HG03025 (cell line): ENCODE data around the gene PMP22.

Experiments used
- ATAC-seq: cut with Tn5 transposase; IDR thresholded peaks from one replicate; pipeline ENCODE4 v1.9.1; 2021; ENCODE audit warnings: mild to moderate bottlenecking, moderate library complexity; ENCODE audit not compliant: unreplicated experiment, low FRiP score

Gene PMP22

DNA sequence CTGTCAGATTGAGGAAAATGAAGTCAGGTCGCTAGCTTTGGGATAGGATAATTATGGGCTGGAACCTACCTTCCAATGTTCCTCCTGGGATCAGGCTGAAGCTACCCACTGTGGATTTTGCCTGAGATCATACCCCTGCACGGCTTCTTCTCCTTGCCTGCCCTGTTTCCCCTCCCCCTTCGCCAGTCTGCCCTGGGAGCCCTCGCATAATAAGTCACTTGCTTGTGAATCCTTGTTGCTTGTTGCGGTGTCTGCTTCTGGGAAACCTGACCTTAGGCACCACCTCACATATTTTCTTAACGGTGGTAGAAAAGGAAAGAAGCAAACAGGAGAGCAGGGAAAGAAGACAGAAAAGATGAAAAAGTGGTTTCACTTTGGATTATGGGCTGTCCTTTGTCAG is 13.3 kb upstream of the PMP22 start:
- ATAC-seq: no peak

- no peak for ATAC-seq
Measured at GRCh38 chr17:15274017-15274416, 8.9 kb upstream of the PMP22 start.

GRCh38 chr17:15273141-15273793 is 8.1 kb upstream of the PMP22 start:
- no peak for ATAC-seq

- ATAC-seq: no peak
Measured at GRCh38 chr17:15271741-15272140, 6.6 kb upstream of the PMP22 start.

GRCh38 chr17:15270628-15271381 is 5.7 kb upstream of the PMP22 start:
- no peak for ATAC-seq

- no peak for ATAC-seq
Measured at GRCh38 chr17:15269780-15270089, 4.6 kb upstream of the PMP22 start.

DNA sequence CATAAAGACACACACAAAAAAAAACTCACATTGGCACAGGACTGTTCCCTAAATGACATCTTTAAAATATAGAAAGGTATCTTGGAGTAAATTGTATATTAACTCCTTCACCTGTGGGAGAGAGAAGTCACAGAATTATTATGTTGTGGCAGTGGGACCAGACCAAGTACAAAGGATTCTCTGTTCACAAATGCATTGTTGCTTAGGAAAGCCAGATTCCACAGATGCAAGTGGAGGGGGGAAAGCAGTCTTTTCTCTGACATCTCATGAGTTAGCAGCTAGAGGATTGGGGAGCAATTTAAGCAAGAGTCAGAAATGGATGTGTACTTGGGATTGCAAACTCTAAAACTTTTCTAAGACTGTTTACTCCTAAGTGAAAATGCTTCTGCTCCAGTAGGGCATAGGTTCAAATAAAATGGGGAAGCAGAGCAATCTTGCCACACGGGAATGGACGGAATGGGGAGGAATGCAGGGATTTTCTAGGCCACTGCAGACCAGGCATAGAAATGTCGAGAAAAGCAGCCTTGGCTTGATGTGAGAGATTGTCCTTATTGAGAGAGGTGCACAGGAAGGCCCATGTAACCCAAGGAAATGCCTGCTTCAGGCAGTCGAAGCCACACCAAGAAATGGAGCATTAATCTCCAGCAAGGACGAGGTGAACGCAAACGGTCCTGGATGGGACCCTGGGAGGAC is 4.1 kb upstream of the PMP22 start:
- ATAC-seq: no peak

GRCh38 chr17:15268461-15268860 is 3.3 kb upstream of the PMP22 start:
- no peak for ATAC-seq

- no peak for ATAC-seq
Measured at GRCh38 chr17:15267996-15268395, 2.9 kb upstream of the PMP22 start.

DNA sequence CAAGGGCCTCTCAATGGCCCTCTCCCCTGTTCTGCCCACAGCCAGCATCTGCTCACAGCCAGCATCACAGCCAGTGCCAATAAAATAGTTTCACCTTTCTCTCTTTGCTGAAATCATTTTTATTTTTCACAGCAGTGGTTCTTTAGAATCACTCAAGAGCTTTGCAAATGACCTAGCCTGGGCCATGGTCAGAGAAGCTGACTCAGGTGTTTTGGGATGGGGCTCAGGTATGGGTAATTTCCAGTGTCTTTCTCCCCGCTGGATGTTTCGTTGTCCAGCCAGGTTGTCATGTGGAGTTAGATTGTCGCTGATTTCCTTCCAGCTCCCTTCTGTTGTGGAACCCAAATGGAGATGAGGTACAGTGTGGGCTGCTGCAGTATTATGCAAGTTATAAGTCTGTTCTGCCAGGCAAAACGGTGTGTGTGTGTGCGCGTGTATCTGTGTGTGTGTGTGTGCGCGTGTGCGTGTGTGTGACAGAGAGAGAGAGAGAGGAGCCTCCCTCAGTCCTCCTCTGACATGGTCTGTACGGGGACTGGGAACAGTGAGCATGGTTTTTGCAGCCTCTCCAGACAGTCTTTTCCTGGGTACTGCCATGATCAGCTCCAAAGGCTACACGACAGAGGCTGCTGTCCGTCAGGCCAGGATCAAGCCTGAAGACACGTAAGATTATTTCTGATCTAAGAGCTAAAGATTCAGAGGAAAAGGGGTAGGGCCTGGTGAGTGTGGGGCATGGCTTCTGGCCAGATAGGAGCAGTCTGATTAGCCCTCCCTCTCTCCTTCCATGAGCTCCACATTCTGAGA is 1.4 kb upstream of the PMP22 start:
- no peak for ATAC-seq

DNA sequence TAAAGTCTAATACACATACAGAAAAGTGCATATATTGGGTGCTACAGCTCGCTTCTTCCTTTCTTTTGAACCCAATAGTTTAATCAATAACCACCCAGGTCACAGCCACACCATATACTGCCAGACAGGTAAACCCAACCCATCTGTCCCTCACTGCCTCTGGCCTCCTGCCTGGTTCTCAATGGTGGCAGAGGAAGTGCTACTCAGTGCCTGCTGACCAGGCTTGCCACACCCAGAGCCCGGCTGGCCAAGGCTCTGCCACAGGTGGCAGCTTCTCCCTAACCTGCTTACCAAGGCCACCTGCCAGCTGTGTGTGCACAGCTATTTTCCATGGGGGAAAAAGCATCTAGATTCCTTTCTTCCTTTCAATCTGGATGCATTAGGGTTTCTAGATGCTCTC is 584 bp downstream of the PMP22 start:
- no peak for ATAC-seq

- no peak for ATAC-seq
Measured at GRCh38 chr17:15263680-15264079, 1.4 kb downstream of the PMP22 start.

DNA sequence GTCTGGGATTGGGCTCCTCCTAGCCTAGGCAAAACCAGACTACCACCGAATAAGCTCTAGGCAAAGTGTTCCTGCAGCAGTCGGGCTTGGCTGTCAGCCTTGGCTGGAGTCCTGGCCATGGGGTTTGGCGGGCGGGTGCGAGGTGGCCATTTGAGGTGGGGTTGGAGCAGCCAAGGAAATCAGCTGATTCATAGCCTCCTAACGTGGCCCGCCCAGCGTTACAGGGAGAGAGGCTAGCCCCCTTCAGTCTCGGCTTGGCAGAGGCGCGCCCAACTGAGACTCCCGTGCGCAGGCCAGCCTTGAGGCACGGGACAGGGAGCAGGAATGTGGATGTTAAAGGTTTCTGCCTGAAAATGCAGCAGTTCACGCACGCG is 1.9 kb downstream of the PMP22 start:
- no peak for ATAC-seq

DNA sequence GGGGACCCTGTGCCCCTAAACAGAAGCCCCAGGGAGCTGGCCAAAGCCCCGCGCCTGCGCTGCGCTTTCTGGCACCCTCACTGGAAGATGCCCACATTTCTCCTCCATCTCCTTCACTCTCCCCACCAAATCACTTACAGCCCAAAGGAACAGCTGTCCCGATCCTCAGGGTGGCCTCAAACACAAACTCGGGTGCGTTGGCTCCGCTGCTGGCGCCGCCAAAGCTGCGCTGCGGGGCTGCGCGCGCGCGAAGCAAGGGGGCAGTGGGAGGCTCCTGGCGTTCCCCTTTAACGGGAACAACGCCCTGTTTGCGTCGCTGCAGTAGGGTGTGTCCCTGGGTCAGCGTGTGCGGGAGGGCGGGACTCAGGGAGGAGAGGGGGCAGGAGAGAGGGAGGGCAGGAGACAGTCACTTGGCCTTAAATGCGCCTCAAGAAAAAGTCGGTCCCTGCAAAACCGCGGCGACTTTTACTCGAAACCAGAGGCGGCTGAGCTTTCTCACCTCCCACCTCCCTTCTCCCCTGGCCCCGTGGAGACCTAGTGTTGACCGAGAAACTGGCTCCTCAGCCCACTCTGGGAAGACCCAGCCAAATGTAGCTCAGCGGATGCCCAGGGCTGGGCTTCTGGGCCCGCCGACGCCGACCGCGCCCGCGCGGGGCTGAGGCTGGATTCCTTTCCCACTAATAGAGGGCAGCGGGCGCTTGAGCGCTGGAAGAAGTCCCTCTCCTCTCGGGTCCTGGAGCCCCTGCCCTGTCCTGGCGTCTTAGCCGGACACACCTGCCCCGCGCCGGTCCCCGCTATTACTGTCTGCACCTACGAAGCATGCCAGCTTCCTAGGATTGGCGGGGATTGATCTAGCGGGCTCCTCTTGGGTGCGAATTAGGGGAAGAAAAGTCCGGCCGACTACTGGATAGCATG is 2.6 kb downstream of the PMP22 start:
- ATAC-seq: no peak

DNA sequence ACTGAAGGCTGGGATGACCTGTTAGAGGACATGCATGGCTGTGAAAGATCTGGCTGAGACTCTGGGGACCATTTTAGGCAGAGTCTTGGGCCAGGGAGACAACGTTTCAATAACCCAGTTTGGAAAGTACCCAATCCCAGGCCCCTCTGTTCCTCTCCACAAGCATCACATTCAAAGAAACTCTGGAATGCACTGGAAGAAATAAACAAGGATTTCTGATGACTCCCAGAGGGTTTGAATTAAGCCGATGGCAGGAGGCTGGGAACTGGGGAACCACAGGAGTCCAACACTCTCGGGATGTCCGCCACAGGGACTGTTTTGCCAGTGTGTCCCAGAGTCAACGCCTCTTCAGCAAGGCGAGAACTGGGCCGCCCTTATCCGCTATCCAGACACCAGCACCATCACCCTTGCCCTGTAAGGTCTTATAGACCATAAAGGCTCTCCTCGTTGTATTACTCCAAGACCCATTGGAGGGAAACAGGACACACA is 3.3 kb downstream of the PMP22 start:
- no peak for ATAC-seq

GRCh38 chr17:15261258-15261801 is 3.8 kb downstream of the PMP22 start:
- ATAC-seq: no peak

DNA sequence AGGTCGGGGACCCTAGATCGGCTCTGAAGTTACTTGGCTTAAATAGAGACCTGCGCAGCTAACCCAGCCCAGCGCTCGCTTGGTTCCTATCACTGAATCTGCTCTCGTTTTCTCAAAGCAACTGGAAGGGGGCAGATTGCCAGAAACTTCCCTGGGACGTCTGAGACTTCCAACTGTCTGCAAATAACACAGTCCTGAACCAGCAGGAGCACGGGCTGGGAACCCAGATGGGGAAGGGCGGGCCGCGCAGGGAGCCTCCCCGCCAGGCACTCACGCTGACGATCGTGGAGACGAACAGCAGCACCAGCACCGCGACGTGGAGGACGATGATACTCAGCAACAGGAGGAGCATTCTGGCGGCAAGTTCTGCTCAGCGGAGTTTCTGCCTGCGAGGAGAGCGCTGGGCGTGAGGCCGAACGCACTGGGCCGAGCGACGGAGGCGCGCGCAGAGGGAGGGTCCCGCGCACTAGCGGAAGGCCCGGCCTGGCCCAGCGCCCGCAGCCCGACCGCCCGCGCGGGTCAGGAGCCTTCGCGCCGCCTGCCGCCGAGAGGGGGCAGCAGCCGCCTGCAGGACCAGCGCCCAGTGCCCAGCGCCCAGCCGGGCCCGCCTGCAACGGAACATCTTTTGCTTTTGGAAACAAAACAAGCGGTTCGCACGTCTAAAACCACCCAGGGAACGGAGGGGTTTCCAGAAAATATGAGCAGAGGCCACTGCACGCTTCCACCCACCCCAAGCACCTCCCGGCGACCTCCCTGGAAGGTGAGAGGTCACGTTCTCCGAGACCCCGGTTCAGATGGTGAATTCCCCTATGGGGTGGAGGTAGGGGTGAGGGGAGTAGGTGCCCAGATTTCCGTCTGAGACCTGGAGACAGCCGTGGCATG is 4.5 kb downstream of the PMP22 start:
- ATAC-seq: no peak

DNA sequence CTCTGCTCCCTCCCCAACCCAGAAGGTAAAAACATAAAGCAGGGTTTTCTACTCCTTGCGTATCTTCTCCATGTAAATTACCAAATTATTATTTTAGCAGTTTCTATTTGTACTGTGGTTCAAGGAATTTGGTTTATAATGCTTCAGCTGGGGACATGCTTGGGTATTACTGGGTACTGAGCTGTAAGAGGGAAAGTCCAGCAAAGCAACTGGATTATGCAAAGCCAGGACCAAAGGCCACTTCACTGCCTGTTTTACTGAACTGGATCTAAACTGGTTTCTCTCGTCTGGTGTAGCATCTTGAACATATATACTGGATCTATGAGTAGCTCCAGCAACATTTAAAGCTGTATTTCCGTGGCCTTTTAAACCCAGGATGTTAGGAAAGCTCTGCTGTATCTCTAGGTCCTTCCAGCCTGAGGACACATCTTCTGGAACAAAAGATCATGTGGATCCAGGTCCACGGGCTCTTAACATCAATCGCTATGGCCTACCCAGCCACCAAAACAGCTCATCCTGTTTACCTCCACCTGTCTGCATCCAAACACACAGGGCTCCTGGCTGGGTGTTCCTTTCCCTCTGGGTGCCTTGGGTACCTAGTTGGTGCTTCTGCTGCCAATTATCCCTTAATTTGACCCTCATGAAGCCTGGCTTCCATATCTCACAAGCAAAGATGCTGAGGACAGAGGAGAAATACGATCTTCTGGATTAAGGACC is 7.2 kb downstream of the PMP22 start:
- no peak for ATAC-seq
